ENCODE measurements around the gene TENM4. TPM values are rescaled to one million over a fixed set of nuclear protein-coding genes. Genes with fewer than 3 reads are reported as not detected.
A peak's percentile ranks its signal among the peaks of the same experiment; 100 is the strongest.

TENM4 gene
- total RNA-seq, 1 donor from 2014 or later, result 11.9 TPM

- H3K27me3 ChIP-seq, result no peaks in the 10 kb centered on the region
- peaks cover 0 to 7% of the 10 kb centered on the region in 2 donors for H3K4me1 ChIP-seq
- no peaks in the 10 kb centered on the region for H3K36me3 ChIP-seq
- H3K9me3 ChIP-seq, result no peaks in the 10 kb centered on the region
- H3K4me3 ChIP-seq, result no peak overlapping the region
- no peak for TF ChIP-seq CTCF (IDR thresholded peaks at IDR 0.05)
- intact Hi-C loops (cut with DNase I), result loop anchor here (10.0 kb wide), 1 partner anchor 256 kb away; no protein-coding TSS in a partner anchor
- no peak overlapping the region for H3K27ac ChIP-seq
- no peak for DNase-seq (ENCODE audit: low spot score in 2 of 2)
Observed at GRCh38 chr11:79179087-79179486, 261.7 kb downstream of the TENM4 start.

- Histone ChIP-seq H3K36me3 (no peaks in the 10 kb centered on the region), H3K4me1 (peaks cover 0 to 11% of the 10 kb centered on the region in 2 donors), H3K4me3 (peak overlapping the region; percentile 12 to 14), H3K9me3 (no peaks in the 10 kb centered on the region), H3K27ac (peak overlapping the region; percentile 59 to 61), H3K27me3 (no peaks in the 10 kb centered on the region)
- no peak for DNase-seq (ENCODE audit: low spot score in 2 of 2)
- TF ChIP-seq CTCF (IDR thresholded peaks at IDR 0.05), result no peak
- intact Hi-C loops (cut with DNase I), result loop anchor here (5.0 to 10.0 kb wide), 3 partner anchors 68 to 260 kb away; no protein-coding TSS in a partner anchor
Observed at GRCh38 chr11:79174045-79175008, 266.5 kb downstream of the TENM4 start.

- intact Hi-C loops (cut with DNase I), result loop anchor here (5.0 to 10.0 kb wide), 3 partner anchors 69 to 261 kb away; no protein-coding TSS in a partner anchor
Observed at GRCh38 chr11:79173615-79174014, 267.2 kb downstream of the TENM4 start.

GRCh38 chr11:79170321-79170720 lies 270.5 kb downstream of the TENM4 start:
- intact Hi-C loops (cut with DNase I), result loop anchor here (5.0 to 10.0 kb wide), 3 partner anchors 72 to 264 kb away; no protein-coding TSS in a partner anchor
- no peak for TF ChIP-seq CTCF (IDR thresholded peaks at IDR 0.05)
- Histone ChIP-seq H3K27ac (no peak overlapping the region), H3K27me3 (no peaks in the 10 kb centered on the region), H3K36me3 (no peaks in the 10 kb centered on the region), H3K4me1 (peaks cover 0 to 11% of the 10 kb centered on the region in 2 donors), H3K9me3 (no peaks in the 10 kb centered on the region), H3K4me3 (no peak overlapping the region)
- no peak for DNase-seq (ENCODE audit: low spot score in 2 of 2)

More at GRCh38 chr11:79173615-79174014, 267.2 kb downstream of the TENM4 start:
- Histone ChIP-seq H3K9me3 (no peaks in the 10 kb centered on the region), H3K27me3 (no peaks in the 10 kb centered on the region), H3K4me3 (peak overlapping the region; percentile 12 to 14), H3K36me3 (no peaks in the 10 kb centered on the region), H3K4me1 (peaks cover 0 to 11% of the 10 kb centered on the region in 2 donors), H3K27ac (peak overlapping the region; percentile 59 to 61)
- DNase-seq (ENCODE audit: low spot score in 2 of 2), result peak in 1 of 2 donors; percentile 80
- peak in 1 of 3 experiments; percentile 6 for TF ChIP-seq CTCF (IDR thresholded peaks at IDR 0.05)

- Histone ChIP-seq H3K27ac (no peak overlapping the region), H3K36me3 (no peaks in the 10 kb centered on the region), H3K4me3 (no peak overlapping the region), H3K4me1 (peaks cover 0 to 5% of the 10 kb centered on the region in 2 donors), H3K9me3 (no peaks in the 10 kb centered on the region), H3K27me3 (no peaks in the 10 kb centered on the region)
- intact Hi-C loops (cut with DNase I), result no loop called here
- no peak for TF ChIP-seq CTCF (IDR thresholded peaks at IDR 0.05)
- DNase-seq (ENCODE audit: low spot score in 2 of 2), result no peak
Observed at GRCh38 chr11:79168530-79169110, 272.2 kb downstream of the TENM4 start.
